ENCODE data around the gene ARHGAP26. TPM values are rescaled to one million over a fixed set of nuclear protein-coding genes. Genes with fewer than 3 reads are reported as not detected.

ARHGAP26 gene
- total RNA-seq, 2 donors from 2014 or later, result 15.7 to 23.4 TPM

- Mint-ChIP-seq H3K36me3 (no peaks in the 10 kb centered on the region), H3K9me3 (peaks cover 0 to 4% of the 10 kb centered on the region in 2 donors), H3K27ac (no peak overlapping the region)
- ATAC-seq (no peak), DNase-seq (ENCODE audit: low spot score in 2 of 2) (no peak)
Observed at GRCh38 chr5:143235423-143235822, 465.2 kb downstream of the ARHGAP26 start.

DNA sequence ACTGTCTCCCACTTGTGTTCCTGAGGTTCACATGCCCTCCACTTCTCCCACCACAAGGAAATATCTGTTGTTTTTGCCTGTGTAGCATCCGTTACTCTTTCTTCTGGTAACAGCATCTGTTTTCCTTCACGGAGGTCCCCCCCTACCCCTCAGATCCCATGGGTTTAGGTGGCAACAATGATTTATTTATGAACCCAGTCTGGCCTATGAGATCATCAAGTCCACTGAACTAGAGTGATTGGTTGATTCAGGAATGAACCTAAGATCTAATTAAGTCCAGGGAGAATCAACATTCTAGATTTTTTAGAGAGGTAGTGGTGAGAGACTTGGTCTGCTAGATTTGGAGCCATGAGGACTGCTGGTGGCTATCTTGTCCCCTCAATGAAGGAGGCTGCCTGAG lies 466.5 kb downstream of the ARHGAP26 start:
- H3K36me3 Mint-ChIP-seq, result no peaks in the 10 kb centered on the region
- no peak overlapping the region for H3K27ac Mint-ChIP-seq
- peaks cover 0 to 4% of the 10 kb centered on the region in 2 donors for H3K9me3 Mint-ChIP-seq

GRCh38 chr5:143237664-143238063 lies 467.5 kb downstream of the ARHGAP26 start:
- no peak for ATAC-seq
- Mint-ChIP-seq H3K27ac (no peak overlapping the region), H3K9me3 (peaks cover 0 to 4% of the 10 kb centered on the region in 2 donors), H3K36me3 (no peaks in the 10 kb centered on the region)
- DNase-seq (ENCODE audit: low spot score in 2 of 2), result no peak

More for the DNA sequence above, 466.5 kb downstream of the ARHGAP26 start:
- no peak for DNase-seq (ENCODE audit: low spot score in 2 of 2)
- no peak for ATAC-seq

DNA sequence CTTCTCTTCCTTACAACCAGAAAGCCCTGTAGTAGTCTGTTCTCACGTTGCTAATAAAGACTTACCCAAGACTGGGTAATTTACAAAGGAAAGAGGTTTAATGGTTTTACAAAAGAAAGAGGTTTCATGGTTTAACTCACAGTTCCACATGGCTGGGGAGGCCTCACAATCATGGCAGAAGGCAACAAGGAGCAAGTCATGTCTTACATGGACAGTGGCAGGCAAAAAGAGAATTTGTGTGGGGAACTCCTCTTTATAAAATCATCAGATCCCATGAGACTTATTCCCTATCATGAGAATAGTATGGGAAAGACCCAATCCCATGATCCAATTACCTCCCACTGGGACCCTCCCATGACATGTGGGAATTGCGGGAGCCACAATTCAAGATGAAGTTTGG lies 468.4 kb downstream of the ARHGAP26 start:
- ATAC-seq, result no peak
- Mint-ChIP-seq H3K9me3 (peaks cover 0 to 4% of the 10 kb centered on the region in 2 donors), H3K27ac (no peak overlapping the region), H3K36me3 (no peaks in the 10 kb centered on the region)
- no peak for DNase-seq (ENCODE audit: low spot score in 2 of 2)

DNA sequence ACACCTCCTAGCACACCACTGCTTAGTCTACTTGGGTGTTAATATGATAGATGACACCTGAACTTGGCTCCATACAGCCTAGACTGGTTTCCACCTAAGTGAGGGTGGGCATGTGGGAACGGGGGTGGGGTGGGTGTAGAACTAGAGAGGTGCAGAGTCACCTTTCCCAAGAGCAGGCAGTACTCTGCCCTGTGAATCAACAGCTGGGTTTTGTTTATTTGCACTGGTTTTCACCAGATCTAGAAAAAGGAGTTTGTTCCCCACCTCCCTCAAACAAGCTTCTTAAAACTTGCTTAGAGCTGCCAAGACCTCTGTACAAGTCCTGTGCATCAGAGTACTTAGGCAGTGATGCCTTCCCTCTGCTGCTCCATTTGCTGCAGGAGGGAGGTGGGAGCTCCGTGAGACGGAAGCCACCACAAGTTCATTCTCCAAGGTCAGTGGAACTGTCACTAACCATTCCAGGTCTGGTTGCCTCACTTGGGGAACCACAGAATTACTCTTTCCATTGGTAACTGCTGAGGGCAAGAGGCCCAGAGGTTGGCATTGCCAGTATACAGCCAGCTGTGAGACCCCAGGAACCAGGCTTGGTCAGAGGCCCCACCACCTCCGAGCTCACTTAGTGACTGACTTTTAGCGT lies 469.8 kb downstream of the ARHGAP26 start:
- ATAC-seq, result no peak
- no peak overlapping the region for H3K27ac Mint-ChIP-seq
- no peaks in the 10 kb centered on the region for H3K36me3 Mint-ChIP-seq
- H3K9me3 Mint-ChIP-seq, result peaks cover 4 to 14% of the 10 kb centered on the region in 2 donors
- DNase-seq (ENCODE audit: low spot score in 2 of 2), result no peak

- peaks cover 0 to 13% of the 10 kb centered on the region in 2 donors for H3K36me3 Mint-ChIP-seq
- DNase-seq (ENCODE audit: low spot score in 2 of 2) (no peak), ATAC-seq (no peak)
- H3K27ac Mint-ChIP-seq, result no peak overlapping the region
- peaks cover 5 to 14% of the 10 kb centered on the region in 2 donors for H3K9me3 Mint-ChIP-seq
Observed at GRCh38 chr5:143241892-143242291, 471.7 kb downstream of the ARHGAP26 start.

DNA sequence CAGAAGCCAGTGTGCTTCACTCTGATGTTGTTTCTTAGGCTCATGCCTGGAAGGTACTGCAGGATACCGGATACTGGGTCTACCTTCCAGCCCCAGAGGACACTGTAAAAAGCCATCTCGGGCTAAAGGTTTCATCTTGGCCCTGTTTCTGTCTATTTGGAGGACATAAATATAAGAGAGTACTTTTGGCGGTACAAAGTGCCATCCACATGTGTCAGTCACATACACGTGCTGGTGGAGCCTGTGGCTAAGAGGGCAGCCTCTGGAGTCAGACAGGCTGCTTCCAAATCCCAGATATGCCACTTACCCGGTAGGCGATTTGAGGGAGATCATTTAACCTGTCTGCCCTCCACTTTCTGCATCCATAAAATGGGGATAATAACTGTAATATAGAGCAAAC lies 472.9 kb downstream of the ARHGAP26 start:
- Mint-ChIP-seq H3K36me3 (peaks cover 0 to 13% of the 10 kb centered on the region in 2 donors), H3K9me3 (peaks cover 10 to 19% of the 10 kb centered on the region in 2 donors), H3K27ac (no peak overlapping the region)
- ATAC-seq (no peak), DNase-seq (ENCODE audit: low spot score in 2 of 2) (no peak)

GRCh38 chr5:143244000-143244736 lies 474.0 kb downstream of the ARHGAP26 start:
- Mint-ChIP-seq H3K27ac (no peak overlapping the region), H3K36me3 (peaks cover 0 to 13% of the 10 kb centered on the region in 2 donors), H3K9me3 (peaks cover 10 to 19% of the 10 kb centered on the region in 2 donors)
- ATAC-seq (no peak), DNase-seq (ENCODE audit: low spot score in 2 of 2) (no peak)

- Mint-ChIP-seq H3K36me3 (peaks cover 0 to 13% of the 10 kb centered on the region in 2 donors), H3K9me3 (peaks cover 10 to 19% of the 10 kb centered on the region in 2 donors), H3K27ac (no peak overlapping the region)
- DNase-seq (ENCODE audit: low spot score in 2 of 2), result no peak
- no peak for ATAC-seq
Observed at GRCh38 chr5:143244990-143245389, 474.8 kb downstream of the ARHGAP26 start.

- H3K36me3 Mint-ChIP-seq, result peaks cover 0 to 13% of the 10 kb centered on the region in 2 donors
- DNase-seq (ENCODE audit: low spot score in 2 of 2), result no peak
- ATAC-seq, result peak in 1 of 2 donors; percentile 82
- H3K9me3 Mint-ChIP-seq, result peaks cover 10 to 19% of the 10 kb centered on the region in 2 donors
- no peak overlapping the region for H3K27ac Mint-ChIP-seq
Observed at GRCh38 chr5:143245929-143246561, 475.9 kb downstream of the ARHGAP26 start.

DNA sequence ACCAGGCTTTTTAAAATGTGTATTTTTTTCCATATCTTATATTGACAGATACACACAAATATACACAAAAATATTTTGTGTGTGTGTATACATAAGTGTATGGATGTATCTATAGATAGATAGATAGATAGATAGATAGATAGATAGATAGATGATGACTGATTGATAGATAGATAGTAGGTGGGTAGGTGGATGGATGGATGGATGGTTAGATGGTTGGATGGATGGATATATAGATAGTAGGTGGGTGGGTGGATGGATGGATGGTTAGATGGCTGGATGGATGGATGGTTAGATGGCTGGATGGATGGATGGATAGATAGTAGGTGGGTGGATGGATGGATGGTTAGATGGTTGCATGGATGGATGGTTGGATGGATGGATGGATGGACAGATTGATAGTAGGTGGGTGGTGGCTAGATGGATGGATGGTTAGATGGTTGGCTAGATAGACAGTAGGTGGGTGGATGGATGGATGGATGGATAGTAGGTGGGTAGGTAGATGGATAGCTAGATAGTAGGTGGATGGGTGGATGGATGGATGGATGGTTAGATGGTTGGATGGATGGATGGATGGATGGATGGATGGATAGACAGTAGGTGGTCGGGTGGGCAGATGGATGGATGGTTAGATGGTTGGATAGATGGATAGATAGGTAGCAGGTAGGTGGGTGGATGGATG lies 477.1 kb downstream of the ARHGAP26 start:
- Mint-ChIP-seq H3K36me3 (peaks cover 0 to 13% of the 10 kb centered on the region in 2 donors), H3K27ac (no peak overlapping the region), H3K9me3 (peaks cover 10 to 19% of the 10 kb centered on the region in 2 donors)
- no peak for DNase-seq (ENCODE audit: low spot score in 2 of 2)
- no peak for ATAC-seq

- no peak for ATAC-seq
- Mint-ChIP-seq H3K9me3 (peaks cover 10 to 19% of the 10 kb centered on the region in 2 donors), H3K27ac (no peak overlapping the region), H3K36me3 (peaks cover 0 to 13% of the 10 kb centered on the region in 2 donors)
- no peak for DNase-seq (ENCODE audit: low spot score in 2 of 2)
Observed at GRCh38 chr5:143248391-143248790, 478.2 kb downstream of the ARHGAP26 start.

GRCh38 chr5:143248822-143249579 lies 478.8 kb downstream of the ARHGAP26 start:
- no peak for ATAC-seq
- peaks cover 10 to 18% of the 10 kb centered on the region in 2 donors for H3K9me3 Mint-ChIP-seq
- H3K27ac Mint-ChIP-seq, result no peak overlapping the region
- DNase-seq (ENCODE audit: low spot score in 2 of 2), result no peak
- H3K36me3 Mint-ChIP-seq, result peaks cover 0 to 13% of the 10 kb centered on the region in 2 donors

GRCh38 chr5:143249851-143250250 lies 479.7 kb downstream of the ARHGAP26 start:
- Mint-ChIP-seq H3K36me3 (peaks cover 0 to 13% of the 10 kb centered on the region in 2 donors), H3K9me3 (peaks cover 7 to 9% of the 10 kb centered on the region in 2 donors), H3K27ac (no peak overlapping the region)
- DNase-seq (ENCODE audit: low spot score in 2 of 2) (no peak), ATAC-seq (no peak)

GRCh38 chr5:143251190-143251589 lies 481.0 kb downstream of the ARHGAP26 start:
- H3K27ac Mint-ChIP-seq, result peak overlapping the region in 1 of 2 donors; percentile 65
- DNase-seq (ENCODE audit: low spot score in 2 of 2), result no peak
- no peak for ATAC-seq
- H3K9me3 Mint-ChIP-seq, result peaks cover 5 to 9% of the 10 kb centered on the region in 2 donors
- peaks cover 0 to 3% of the 10 kb centered on the region in 2 donors for H3K36me3 Mint-ChIP-seq

DNA sequence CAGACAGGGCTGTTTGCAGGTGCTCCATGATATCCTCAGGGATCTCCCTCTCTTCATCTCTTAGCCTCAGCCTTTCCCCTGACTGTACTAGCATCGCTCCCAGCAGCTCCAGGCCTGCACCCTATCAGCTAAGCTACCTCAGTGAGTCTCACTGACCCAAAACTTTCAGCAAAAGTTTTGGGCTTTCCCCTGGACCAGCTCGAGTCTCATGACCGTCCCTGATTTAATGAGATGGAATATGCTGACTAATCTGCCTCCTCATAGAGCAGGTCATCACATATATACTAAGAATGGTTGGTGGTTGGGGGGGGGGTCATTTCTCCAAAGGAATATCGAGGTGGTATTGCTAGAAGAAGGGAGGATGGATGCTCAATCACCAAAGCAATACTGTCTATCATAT lies 481.8 kb downstream of the ARHGAP26 start:
- ATAC-seq (no peak), DNase-seq (ENCODE audit: low spot score in 2 of 2) (no peak)
- H3K27ac Mint-ChIP-seq, result no peak overlapping the region
- no peaks in the 10 kb centered on the region for H3K36me3 Mint-ChIP-seq
- peaks cover 5 to 9% of the 10 kb centered on the region in 2 donors for H3K9me3 Mint-ChIP-seq

All from activated naive CD4-positive, alpha-beta T cell treated with anti-CD3 and anti-CD28 coated beads, Interleukin-2, amount 50 U/mL, for 72 hours (primary cell).